Stimulated activated CD8-positive, alpha-beta memory T cell treated with anti-CD3 and anti-CD28 coated beads, Interleukin-4, amount 100 ng/mL, for 48 hours (primary cell): ENCODE measurements around the gene ELFN1.

ENCODE experiments used
- DNase-seq: peaks from one replicate; pipeline ENCODE4 v3.0.0-alpha.2; 2020

Gene ELFN1

DNA sequence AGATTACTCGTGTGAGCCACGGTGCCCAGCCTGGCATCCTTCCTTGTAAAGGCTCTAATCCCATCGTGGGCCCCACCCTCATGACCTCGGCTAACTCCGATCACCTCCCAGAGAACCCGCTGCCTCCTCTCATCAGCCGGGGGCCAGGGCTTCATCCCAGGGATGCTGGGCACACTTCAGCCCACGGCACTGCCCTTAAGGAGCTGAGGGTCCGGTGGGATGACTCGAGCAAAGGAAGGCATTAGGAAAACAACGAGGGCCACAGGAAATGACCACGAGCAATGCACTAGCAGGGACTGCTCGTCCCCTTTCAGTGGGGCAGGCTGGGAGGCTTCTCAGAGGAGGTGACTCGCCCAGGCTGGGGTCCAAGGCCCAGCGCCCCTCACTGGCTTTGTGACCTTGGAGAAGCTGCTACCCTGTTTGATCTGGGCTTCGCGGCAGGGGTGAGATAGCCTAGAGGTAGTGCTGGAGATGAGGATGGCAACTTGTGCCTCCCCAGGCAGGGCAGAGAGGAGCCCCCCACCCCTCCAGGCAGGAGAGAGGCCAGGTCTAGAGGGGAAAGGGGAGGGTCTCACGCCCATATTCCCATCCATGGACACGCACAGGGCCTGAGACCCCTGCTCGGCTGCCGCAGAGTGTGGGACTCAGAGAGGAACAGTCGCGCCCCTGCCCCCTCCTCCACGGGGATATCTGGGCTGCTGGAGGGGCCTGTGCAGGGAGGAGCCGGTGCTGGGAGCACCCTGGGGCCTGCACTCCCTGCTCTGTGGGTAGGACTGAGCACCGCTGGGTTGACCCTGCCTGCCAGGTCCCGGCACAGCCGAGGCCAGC is 26.8 kb downstream of the ELFN1 start:
- no peak for DNase-seq

DNA sequence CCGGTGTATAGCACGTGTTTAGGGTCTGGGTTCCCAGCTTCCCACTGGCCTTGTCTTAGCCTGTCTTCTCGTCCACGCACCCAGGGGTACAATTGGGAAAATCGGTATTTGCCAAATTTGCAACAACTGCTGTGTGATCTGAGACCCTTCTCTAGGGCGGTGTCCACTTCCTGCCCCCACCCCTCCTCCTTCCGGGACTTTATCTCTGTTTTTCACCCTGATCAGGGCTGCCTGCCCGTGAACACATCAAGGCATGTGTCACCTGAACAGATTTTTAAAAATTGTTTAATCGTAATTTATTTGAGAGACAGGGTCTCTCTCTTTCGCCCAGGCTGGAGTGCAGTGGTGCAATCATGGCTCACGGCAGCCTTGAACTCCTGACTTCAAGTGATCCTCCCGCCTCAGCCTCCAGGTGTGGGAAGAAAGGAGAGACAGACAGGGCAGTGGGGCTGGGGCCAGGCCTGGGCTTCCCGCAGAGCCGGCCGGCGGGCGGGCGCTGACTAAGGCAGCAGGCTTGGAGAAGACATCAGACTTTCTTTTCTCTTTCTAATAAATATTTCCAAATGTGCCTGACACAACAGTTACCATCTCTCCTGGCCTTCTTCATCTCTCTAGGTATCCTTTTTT is 27.5 kb downstream of the ELFN1 start:
- DNase-seq, result no peak

DNA sequence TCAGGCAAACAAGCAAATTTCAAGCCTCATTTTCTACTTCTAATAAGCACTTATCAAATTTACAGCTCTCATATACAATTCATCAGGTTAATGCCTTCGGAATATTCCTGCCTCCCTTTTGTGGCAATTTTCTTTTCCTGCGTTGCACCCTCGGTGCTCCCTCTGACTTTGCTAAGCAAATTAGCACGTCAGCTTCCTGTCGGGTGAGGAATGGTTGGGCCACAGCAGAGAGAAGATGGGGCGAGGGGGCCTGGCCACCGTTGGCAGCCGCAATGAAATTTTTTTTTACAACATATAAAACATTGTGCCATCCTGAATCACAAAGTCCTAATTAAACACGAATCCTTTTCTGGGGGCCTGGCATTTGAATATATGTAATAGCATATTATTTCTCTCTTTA is 28.1 kb downstream of the ELFN1 start:
- no peak for DNase-seq

DNA sequence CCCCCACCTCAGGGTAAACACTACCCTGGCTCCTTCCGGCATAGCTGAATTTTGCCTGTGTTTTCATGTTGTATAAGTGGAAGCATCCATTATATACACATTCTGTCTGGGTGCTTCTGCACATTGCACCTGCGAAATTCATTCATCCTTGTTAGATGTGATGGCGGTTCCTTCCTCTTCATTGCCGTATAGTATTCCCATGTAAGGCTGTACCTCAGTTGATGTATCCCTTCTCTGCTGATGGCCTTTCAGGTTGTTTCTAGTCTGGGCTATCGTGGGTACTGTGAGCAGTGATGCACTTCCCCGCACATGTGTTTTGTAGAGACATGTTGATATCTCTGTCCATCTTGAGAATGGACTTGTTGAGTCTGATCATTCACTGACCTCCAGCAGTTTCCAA is 28.9 kb downstream of the ELFN1 start:
- DNase-seq, result no peak

DNA sequence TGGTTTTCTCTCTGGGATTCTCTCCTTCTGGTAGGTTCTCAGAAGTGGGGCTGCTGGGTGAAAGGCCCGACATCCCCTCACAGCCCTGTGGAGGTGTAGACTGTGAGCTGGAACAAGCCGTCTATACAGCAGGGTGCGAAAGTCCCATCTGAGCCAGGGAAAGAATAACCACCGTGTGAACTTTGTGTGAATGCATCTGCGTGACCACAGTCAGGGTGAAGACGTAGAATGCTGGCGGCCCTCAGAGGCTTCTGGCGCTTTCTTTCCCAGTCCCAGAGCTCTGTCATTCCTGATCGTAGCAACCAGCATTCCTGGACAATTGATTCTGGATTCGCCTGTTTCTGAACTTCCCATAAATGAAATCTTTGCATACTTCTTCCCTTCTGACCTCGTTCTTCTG is 30.0 kb downstream of the ELFN1 start:
- no peak for DNase-seq

DNA sequence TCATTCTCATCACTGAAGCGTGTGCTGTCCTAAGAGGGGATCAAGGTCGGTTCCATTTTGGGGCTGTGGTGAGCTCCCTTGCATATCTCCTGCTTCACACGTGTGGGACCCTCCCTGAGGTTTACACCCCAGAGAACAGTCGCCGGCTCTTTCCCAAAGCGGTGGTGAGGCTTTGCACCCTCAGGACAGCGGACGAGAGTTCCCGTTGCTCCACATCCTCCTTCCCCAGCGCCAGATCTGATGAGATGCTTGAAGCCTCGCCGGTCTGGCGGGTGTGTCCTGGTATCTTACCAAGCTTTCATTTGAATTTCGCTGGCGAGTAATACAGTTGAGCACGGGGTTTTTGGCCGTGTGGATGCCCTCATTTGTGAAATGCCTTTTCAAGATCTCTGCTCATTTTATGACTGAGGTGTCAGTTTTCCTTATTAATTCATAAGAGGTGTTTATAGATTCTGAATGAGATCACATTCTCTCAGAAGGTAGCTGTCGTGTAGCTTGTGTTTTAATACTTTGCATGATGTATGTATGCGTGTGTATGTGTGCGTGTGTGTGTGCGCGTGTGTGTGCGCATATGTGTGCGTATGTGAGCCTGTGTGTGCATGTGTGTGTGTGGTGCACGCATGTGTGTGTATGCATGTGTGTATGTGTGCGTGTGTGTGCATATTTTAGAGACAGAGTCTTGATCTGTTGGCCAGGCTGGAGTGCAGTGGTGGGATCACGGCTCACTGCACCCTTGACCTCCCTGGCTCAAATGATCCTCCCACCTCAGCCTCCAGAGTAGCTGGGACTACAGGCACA is 30.7 kb downstream of the ELFN1 start:
- DNase-seq, result no peak

DNA sequence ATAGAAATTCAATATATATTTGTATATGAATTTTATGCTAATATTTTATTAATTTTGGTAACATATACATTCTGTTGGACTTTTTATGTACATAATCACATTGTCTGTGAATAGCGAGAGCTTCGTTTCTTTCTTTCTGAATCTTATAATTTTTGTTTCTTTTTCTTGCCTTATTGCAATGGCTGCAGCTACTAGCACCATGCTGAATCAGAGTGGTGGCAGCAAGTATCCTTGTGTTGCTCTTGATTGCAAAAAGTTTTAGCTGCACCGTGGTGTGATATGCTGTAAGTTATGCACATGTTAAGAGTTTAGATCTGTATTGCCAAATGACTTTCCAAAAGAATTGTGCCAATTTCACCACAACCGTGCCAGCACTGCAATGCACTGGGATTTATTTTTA is 32.6 kb downstream of the ELFN1 start:
- DNase-seq, result no peak

DNA sequence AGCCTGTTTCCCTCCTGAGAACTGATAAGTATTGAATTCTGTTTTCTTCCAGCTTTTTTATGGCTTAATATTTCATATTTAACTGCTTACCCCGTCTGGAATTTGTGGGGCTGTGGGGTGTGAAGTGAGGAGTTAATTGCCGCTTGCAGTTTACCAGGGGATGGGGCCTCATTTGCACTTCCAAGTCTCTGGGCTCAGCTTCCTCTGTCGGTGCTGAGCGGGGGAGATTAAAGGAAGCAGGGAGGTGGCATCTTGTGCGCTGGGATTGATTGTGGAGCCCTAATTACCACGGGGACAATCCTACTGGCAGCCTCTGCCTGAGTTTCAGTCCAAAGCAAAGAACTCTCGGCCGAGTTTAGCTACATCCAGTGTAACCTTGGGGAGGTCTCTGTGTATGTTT is 33.4 kb downstream of the ELFN1 start:
- no peak for DNase-seq

DNA sequence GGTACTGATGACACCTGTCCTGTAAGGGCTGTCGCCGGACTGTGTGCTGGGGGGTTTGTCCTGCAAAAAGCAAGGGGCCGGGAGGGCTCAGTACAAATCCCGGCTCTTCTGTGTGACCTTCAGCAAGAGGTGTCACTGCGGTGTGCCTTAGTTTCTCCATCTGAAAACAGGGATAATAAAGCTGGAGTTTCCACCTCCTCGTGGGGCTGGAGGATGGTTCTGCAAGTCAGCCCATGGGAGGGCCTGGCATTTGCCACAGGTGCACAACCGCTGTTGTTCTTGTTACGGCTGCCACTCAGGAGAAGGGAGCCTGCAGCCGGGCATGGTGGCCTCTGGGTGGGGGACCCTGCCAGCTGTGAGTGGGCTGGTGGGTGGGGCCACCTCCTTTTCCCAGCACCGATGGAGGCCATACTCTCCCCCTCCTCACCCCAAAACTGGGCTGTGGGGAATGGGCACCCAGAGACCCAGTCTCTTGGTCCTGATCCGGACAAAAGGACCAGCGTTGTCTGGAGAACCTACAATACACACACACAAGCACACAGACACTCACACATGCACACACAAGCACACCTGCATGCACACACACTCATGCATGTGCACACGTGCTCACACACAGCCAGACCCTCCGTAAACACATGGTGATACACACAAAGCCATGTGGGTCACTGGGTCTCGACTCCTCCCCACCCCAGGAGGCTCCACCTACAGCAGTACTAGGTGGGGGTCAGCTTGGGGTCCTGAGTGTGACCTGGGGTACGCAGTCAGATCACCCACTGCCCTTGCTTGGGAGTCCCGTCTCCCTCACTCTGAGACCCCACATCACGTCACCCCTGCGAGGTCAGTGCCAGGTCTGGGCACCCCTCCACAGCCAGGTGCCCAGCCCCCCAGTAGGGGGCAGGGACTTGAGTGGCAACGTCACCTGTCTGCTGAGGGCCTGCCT is 34.1 kb downstream of the ELFN1 start:
- no peak for DNase-seq

DNA sequence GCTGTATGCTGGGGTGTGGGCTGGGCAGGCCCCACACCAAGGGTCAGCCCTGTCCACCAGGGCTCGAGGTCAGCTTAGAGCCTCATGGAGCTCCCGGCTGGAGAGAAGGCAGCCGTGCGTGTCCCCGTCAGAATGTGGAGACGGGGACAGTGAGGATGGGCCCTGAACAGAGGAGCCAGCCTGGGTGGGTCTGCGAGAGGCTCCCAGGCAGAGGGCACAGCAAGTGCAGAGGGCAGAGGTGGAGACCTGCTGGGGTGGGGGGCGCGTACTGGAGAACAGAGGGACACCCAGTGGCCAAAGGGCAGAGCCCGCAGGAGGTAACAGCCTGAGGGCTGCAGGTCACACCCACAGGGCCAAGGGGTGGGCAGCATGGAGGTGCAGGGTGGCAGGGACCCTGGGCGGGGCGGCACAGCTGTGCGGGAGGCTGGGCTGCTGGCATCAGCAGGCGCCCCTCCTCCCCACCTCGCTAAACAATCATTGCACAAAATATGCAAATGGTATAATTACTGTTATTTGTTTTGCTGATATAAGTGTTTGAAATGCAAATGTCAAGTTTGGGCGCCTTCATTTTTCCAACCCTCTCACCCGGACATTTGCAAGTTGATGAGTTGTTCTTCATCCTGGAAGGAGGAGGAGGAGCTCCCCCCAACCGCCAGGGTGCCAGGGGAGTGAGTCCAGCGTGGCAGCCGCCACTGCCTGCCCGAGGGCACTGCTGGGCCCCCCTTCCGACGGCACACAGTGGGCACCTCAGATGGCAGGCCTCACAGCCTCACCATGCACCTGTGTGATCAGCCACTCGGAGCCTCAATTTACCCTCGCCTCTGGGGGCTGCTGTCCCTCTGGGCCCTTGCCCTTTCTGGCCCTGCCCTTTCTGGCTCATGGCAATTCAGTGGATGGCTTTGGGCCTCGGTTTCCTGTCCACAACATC is 35.0 kb downstream of the ELFN1 start:
- DNase-seq, result no peak

DNA sequence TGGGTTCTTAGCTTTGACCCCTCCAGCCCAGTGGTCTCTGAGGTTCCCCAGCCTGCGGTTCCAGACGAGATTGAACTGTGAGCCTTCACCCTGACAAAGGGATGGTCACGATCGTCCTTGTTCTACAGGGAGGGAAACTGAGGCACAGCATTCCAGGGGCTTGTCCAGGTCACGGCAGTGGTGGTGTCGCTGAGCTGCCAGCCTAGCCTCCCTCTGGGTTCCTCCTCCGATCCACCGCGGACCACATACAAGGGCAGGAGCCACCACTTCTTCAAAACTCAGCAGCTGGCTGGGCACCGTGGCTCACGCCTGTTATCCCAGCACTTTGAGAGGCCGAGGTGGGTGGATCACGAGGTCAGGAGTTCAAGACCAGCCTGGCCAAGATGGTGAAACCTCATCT is 35.8 kb downstream of the ELFN1 start:
- no peak for DNase-seq

DNA sequence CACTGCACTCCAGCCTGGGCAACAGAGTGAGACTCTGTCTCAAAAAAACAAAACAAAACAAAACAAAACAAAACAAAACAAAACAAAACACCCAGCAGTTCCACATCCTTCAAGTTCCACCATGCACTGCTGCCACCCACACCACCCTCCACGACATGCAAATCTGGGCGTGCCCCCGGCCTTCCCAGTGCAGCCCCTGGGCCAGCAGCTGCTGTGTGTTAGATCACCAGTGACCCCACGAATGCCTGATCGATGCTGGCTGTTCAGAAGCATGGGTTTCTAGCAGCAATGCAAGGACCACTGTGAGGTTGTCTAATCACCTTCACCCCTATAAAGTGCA is 36.3 kb downstream of the ELFN1 start:
- no peak for DNase-seq

DNA sequence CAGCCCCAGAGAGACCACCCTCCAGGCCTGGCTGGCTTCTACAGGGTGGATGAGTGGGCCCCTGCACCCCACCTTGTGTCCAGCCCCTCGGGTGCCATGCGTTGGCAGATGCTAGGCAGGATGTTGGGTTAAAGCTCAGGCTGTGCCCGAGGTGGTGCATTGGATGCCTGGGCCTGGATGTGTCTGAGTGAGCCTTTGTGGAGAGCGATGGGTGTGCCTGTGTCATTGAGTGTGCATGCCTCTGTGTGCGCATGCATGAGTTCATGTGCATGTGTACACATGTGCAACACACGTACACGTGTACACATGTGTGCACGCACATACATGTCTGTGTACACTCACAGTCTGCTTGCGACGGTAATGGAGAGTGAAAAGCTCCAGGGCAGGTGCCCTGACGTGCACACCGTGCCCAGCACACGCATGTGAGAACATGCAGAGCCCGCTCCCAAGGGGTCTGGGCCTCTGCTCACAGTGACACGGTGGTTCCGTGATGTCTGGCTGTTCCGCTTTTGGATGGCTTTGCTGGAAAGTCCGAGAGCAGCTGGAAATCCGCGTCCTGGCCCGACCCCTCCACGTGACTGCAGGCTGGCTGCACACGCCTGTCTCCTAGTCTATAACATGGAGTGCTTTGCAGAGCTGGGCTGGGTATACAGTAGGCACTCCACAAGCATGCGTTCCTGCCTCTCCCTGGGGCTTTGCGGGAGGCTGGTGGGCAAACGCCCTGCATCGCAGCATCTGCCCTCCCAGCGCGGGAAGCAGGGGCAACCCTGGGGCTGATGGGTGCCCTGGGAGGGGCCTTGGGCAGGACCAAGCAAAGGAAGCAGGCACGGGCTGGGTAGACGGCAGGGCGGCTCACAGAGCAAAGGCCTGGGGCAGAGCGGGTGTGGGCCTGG is 36.9 kb downstream of the ELFN1 start:
- DNase-seq, result no peak

DNA sequence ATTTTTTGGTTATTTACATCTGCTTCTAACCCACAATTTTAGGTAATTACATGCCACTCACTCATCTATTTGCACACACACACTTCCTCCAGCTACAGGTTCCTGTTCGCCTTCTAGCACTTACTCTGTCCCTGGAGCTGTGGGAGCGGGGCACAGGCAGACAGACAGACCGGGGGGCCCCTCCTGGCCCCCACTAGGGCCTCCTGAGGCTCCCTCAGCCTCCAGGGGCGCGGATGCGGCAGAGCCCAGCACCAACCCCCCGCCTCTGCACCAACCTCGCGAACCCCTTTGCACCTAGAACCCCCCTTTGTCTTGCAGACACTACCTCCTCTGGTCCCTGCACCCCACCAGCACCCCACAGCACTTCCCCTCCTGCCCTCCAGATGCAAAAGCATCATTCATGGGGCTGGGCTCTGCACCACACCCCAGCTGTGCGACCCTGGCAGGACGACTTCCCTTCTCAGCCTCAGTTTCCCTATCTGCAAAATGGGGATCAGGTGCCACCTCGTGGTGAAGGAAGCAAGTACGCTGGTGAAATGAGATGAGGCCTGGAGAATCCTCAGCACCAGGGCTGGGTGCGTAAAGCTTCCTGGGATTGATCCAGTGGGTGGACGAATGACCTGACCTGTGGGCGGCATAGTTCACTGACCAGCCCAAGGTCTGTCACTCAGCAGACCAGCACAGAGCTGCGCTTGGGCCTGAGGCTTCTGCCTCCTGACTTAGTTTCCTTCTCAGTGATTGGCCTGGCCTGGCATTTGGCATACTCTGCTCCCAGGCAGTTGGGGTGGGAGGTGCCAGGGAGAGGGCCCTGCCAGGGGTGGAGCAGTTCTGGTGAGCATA is 37.9 kb downstream of the ELFN1 start:
- no peak for DNase-seq

DNA sequence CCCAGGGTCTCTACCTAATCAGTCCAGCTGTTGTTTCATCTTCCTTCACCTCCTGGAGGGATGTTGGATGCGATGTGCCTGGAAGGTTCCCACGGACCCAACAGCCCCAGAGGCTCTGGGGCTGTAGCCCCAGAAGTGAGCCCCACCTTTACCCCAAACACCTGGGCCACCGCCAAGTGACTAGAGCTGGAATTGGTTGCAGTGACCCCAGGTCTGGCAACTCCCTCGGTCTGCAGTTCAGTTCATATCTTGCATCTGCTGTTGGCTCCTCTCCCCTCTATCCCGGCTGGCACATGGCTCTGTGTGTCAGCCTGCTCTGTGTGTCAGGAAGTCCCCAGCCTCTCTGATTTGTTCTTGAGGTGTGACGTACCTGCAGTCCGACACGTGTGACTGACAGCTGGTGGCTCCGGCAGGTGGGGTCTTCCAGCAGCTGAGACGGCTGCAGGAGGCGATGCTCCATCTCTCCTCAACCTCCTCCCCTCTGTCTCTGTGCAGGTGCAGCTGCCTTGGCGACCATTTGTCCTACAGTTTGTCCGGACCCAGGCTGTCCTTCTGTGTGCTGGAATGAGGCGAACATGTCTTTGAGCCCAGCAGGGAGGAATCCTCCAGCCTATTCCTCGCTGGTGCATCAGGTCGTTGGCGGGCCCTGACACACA is 38.6 kb downstream of the ELFN1 start:
- no peak for DNase-seq

DNA sequence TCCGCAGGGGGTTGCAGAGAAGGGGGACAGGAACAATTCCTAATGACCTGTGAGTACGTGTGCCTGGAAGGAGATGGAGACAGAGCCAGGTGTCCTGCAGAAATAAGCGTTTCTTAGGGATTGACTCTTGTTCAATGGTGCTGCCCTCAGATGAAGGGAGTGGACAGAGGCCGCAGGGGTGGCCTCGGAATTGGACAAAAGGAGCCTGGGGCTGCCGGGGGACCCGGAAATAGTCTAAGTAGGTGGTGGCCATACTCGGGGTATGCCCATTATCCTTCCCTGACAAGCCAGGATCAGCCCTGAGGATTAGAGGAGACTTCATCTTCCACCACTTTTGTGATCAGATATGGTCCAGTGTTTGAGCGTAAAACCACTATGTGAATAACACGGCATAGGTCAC is 39.2 kb downstream of the ELFN1 start:
- DNase-seq, result no peak

DNA sequence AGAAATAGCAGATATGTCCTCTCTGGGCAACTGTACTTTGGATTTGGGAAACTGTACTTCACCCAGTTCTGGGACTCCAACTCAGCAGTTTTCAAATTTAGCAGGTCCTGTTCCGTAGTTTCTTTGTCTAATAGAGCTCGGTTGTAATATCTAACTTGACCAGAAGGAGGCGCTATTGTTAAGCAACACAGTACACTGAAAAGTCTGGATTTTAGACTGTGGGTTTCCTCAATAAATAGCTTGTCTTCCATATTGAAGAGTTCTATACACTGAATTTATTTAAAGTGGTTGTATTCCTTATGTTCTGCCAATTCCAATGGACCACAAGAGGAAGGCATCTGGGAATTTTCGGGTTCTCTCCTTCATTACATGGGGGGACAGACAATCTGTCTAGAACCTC is 39.8 kb downstream of the ELFN1 start:
- no peak for DNase-seq

DNA sequence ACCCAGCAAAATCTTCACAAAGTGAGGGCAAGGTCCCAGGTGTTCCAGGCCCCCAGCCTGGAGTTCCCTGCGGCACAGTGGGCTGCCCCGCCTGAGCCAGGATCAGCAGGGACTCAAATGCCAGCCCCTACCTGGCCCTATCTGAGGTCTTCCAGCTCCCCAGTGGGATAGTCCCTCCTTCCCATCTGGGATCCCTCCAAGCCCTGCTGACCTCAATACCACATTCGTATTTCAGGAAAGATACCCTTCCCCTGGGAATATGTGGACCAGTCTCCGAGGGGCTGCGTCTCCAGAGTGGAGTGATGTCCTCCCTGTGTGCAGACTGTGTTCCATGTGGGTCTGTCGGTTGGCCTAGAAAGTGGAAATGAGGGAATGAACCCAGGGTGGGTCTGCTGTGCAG is 40.9 kb downstream of the ELFN1 start:
- DNase-seq, result no peak

DNA sequence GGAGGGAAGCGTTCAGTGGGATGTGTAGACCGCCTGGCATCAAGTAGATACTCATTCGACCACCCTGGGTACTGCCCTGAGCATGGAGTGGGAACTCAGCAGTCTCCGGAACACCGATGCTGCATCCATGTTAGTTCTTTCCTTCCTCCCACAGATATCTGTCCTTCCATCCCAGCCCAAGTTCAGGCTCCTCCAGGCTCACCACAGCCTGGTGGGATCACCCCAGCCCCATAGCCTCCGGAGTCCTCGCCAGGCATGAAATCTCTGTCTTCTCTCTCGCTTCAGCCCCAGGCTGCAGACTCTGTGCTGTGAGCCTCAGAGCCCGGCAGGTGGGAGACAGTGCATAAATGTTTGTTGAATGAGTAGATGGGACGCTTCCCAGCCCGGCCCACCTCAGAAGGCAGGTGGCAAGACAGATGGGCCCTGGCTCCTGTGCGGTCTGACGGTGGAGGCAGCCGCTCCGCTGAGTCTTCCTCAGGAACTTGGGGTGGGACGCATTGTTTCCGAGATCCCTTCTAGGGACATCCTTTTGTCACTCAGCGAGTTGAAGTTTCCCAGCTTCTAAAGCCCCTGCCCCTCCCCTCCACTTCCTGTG is 42.9 kb downstream of the ELFN1 start:
- DNase-seq, result no peak
